Islet of Langerhans (tissue), 1 donor: ENCODE measurements around the gene HOXA4.

Experiments used
- FAIRE-seq: peaks from one replicate; lab custom pipeline; 2011; peaks lifted over from hg19 to GRCh38; lab: Jason Lieb, UNC

Gene HOXA4

GRCh38 chr7:27104341-27105058 lies 26.1 kb downstream of the HOXA4 start:
- no peak for FAIRE-seq

GRCh38 chr7:27103489-27104226 lies 26.9 kb downstream of the HOXA4 start:
- FAIRE-seq = no peak

GRCh38 chr7:27102581-27103442 lies 27.7 kb downstream of the HOXA4 start, which contains the start of gene HOXA2:
Gene HOXA2 (minus strand): TSS chr7:27102683. CDS start chr7:27102500, 183 bp downstream.
- FAIRE-seq = no peak

- FAIRE-seq = no peak
These were observed 28.5 kb downstream of the HOXA4 start for GRCh38 chr7:27101957-27102580.

- no peak for FAIRE-seq
These were observed 29.2 kb downstream of the HOXA4 start for GRCh38 chr7:27101171-27101956.

GRCh38 chr7:27100694-27101170 lies 29.8 kb downstream of the HOXA4 start:
- no peak for FAIRE-seq

- FAIRE-seq = no peak
These were observed 30.8 kb downstream of the HOXA4 start for GRCh38 chr7:27099453-27100370.

- FAIRE-seq = no peak
These were observed 31.7 kb downstream of the HOXA4 start for GRCh38 chr7:27098578-27099451.

- FAIRE-seq = no peak
These were observed 32.6 kb downstream of the HOXA4 start for GRCh38 chr7:27097686-27098577.

- FAIRE-seq = no peak
These were observed 33.6 kb downstream of the HOXA4 start for GRCh38 chr7:27096768-27097514.

GRCh38 chr7:27095897-27096767 lies 34.4 kb downstream of the HOXA4 start, which contains the start of gene HOXA1:
Gene HOXA1 (minus strand): TSS chr7:27096000. CDS start chr7:27095912, 88 bp downstream.
- FAIRE-seq = no peak

- no peak for FAIRE-seq
These were observed 35.3 kb downstream of the HOXA4 start for GRCh38 chr7:27095050-27095896.

- FAIRE-seq = no peak
These were observed 36.1 kb downstream of the HOXA4 start for GRCh38 chr7:27094304-27095049.

- FAIRE-seq = no peak
These were observed 37.2 kb downstream of the HOXA4 start for GRCh38 chr7:27093184-27093895.
